ENCODE measurements around the gene TOMM70.

- TF ChIP-seq CTCF (IDR thresholded peaks at IDR 0.05) (no peak), POLR2A (IDR thresholded peaks at IDR 0.05) (no peak), EP300 (IDR thresholded peaks at IDR 0.05) (no peak), POLR2AphosphoS5 (IDR thresholded peaks at IDR 0.05) (no peak)
Measured at GRCh38 chr3:100335434-100335833, 65.5 kb downstream of the TOMM70 start.
